Measurements from ENCODE around the gene TMEM175. TPM values are rescaled to one million over a fixed set of nuclear protein-coding genes. Genes with fewer than 3 reads are reported as not detected.

TMEM175 gene
- total RNA-seq, 3 donors from 2014 or later = 26.2 to 32.2 (median 28.2) TPM

GRCh38 chr4:970046-970745, 37.9 kb downstream of the TMEM175 start:
- Histone ChIP-seq H3K9me3 (no peaks in the 10 kb centered on the region), H3K4me3 (no peak overlapping the region), H3K27me3 (no peaks in the 10 kb centered on the region), H3K4me1 (peaks cover 16% of the 10 kb centered on the region in 2 donors), H3K27ac (no peak overlapping the region), H3K36me3 (no peaks in the 10 kb centered on the region)
- intact Hi-C loops (cut with DNase I; ENCODE audit: low total_unique reads) = no loop called here
- TF ChIP-seq POLR2AphosphoS5 (IDR thresholded peaks at IDR 0.05) (no peak), CTCF (IDR thresholded peaks at IDR 0.05) (no peak), POLR2A (IDR thresholded peaks at IDR 0.05) (no peak)
- no peak for DNase-seq (ENCODE audit: low spot score in 2 of 2)

GRCh38 chr4:970854-971520, 38.7 kb downstream of the TMEM175 start:
- no peaks in the 10 kb centered on the region for H3K27me3 ChIP-seq
- no peaks in the 10 kb centered on the region for H3K36me3 ChIP-seq
- H3K4me1 ChIP-seq = peaks cover 16% of the 10 kb centered on the region in 2 donors
- DNase-seq (ENCODE audit: low spot score in 2 of 2) = no peak
- no peaks in the 10 kb centered on the region for H3K9me3 ChIP-seq
- intact Hi-C loops (cut with DNase I; ENCODE audit: low total_unique reads) = no loop called here
- H3K27ac ChIP-seq = no peak overlapping the region
- TF ChIP-seq POLR2AphosphoS5 (IDR thresholded peaks at IDR 0.05) (no peak), POLR2A (IDR thresholded peaks at IDR 0.05) (no peak), CTCF (IDR thresholded peaks at IDR 0.05) (no peak)
- H3K4me3 ChIP-seq = no peak overlapping the region

- no peaks in the 10 kb centered on the region for H3K27me3 ChIP-seq
- no peaks in the 10 kb centered on the region for H3K9me3 ChIP-seq
- no peak overlapping the region for H3K27ac ChIP-seq
- no peaks in the 10 kb centered on the region for H3K36me3 ChIP-seq
- H3K4me3 ChIP-seq = peak overlapping the region; percentile 82 to 97 (median 84)
- no peak for TF ChIP-seq CTCF (IDR thresholded peaks at IDR 0.05)
- DNase-seq (ENCODE audit: low spot score in 2 of 2) = no peak
- intact Hi-C loops (cut with DNase I; ENCODE audit: low total_unique reads) = no loop called here
- H3K4me1 ChIP-seq = peaks cover 16% of the 10 kb centered on the region in 2 donors
Observed at GRCh38 chr4:971666-972500, 39.6 kb downstream of the TMEM175 start.

GRCh38 chr4:972651-973424, 40.6 kb downstream of the TMEM175 start:
- no peaks in the 10 kb centered on the region for H3K36me3 ChIP-seq

More at GRCh38 chr4:972651-973424, 40.6 kb downstream of the TMEM175 start:
- no peaks in the 10 kb centered on the region for H3K9me3 ChIP-seq
- H3K4me3 ChIP-seq = peak overlapping the region; percentile 82 to 97 (median 84)
- TF ChIP-seq CTCF (IDR thresholded peaks at IDR 0.05) = no peak
- no peak for TF ChIP-seq POLR2AphosphoS5 (IDR thresholded peaks at IDR 0.05)
- TF ChIP-seq POLR2A (IDR thresholded peaks at IDR 0.05) = no peak
- H3K4me1 ChIP-seq = peaks cover 16% of the 10 kb centered on the region in 2 donors
- H3K27ac ChIP-seq = no peak overlapping the region
- intact Hi-C loops (cut with DNase I; ENCODE audit: low total_unique reads) = no loop called here
- DNase-seq (ENCODE audit: low spot score in 2 of 2) = no peak
- H3K27me3 ChIP-seq = no peaks in the 10 kb centered on the region

Measured in breast epithelium (tissue), 4 donors.